ENCODE measurements around the gene CHGA.

GRCh38 chr14:92922883-92923743 is at the start of gene CHGA:
- TF ChIP-seq CTCF (IDR thresholded peaks at IDR 0.05 in 8 of 11, conservative IDR thresholded peaks at IDR 0.05 in 3 of 11) (no peak), POLR2A (IDR thresholded peaks at IDR 0.05) (no peak)
